Ascending aorta (tissue), 2 donors: ENCODE data around the gene EBP. TPM values are rescaled to one million over a fixed set of nuclear protein-coding genes. Genes with fewer than 3 reads are reported as not detected.

Source experiments
- DNase-seq, 2 donors: peaks; one replicate each; pipeline ENCODE4 v3.0.0-alpha.2; 2019; ENCODE audit warnings: low spot score in 2 of 2
- H3K27ac ChIP-seq, 2 donors: fragments of 200-600 bp; sonication (generic); one replicate each; pipeline ENCODE4 v1.5.1; 2016 to 2017; ENCODE audit warnings: mild to moderate bottlenecking in 1 of 2
- H3K27me3 ChIP-seq: fragments of 200-600 bp; sonication (generic); one replicate; pipeline ENCODE4 v1.5.1; 2017
- H3K36me3 ChIP-seq, 2 donors: fragments of 200-600 bp; sonication (generic); one replicate each; pipeline ENCODE4 v1.5.1; 2016
- H3K4me1 ChIP-seq, 2 donors: fragments of 200-600 bp; sonication (generic); one replicate each; pipeline ENCODE4 v1.5.1; 2016 to 2017; ENCODE audit warnings: mild to moderate bottlenecking in 1 of 2
- H3K4me3 ChIP-seq, 2 donors: fragments of 200-600 bp; sonication (generic); one replicate each; pipeline ENCODE4 v1.5.1; 2016 to 2017; ENCODE audit warnings: mild to moderate bottlenecking in 1 of 2
- H3K9me3 ChIP-seq, 2 donors: fragments of 200-600 bp; sonication (generic); one replicate each; pipeline ENCODE4 v1.5.1; 2016
- CTCF ChIP-seq, 3 experiments: fragments of 200-600 bp in 2 of 3; fragments of 450-650 bp in 1 of 3; sonication (generic) in 2 of 3; IDR thresholded peaks; one replicate each; pipeline ENCODE4 v1.5.1; 2016 to 2019; ENCODE audit warnings: antibody characterized with exemption in 3 of 3, mild to moderate bottlenecking in 1 of 3, moderate library complexity in 1 of 3
- intact Hi-C: fragments of 100-400 bp; cut with DNase I; formaldehyde crosslinking; loops from one replicate; pipeline ENCODE4 v1.15.1; 2023
- total RNA-seq: library from RNA; depleted of rRNA; stranded (reverse); fragments of >200 nt; gene quantifications from one replicate; pipeline ENCODE4 v1.1.0, GENCODE V29; 2016

The EBP gene
- total RNA-seq, 1 donor from 2014 or later = 76.2 TPM

GRCh38 chrX:48496660-48497059 is 24.9 kb upstream of the EBP start:
- no peaks in the 10 kb centered on the region for H3K9me3 ChIP-seq
- intact Hi-C loops = no loop called here
- DNase-seq = no peak
- no peaks in the 10 kb centered on the region for H3K36me3 ChIP-seq
- H3K4me1 ChIP-seq = no peaks in the 10 kb centered on the region
- no peak overlapping the region for H3K4me3 ChIP-seq
- no peaks in the 10 kb centered on the region for H3K27me3 ChIP-seq
- H3K27ac ChIP-seq = no peak overlapping the region
- TF ChIP-seq CTCF (IDR thresholded peaks at IDR 0.05) = no peak

GRCh38 chrX:48497871-48498270 is 23.7 kb upstream of the EBP start:
- TF ChIP-seq CTCF (IDR thresholded peaks at IDR 0.05) = no peak
- H3K4me1 ChIP-seq = no peaks in the 10 kb centered on the region
- H3K9me3 ChIP-seq = no peaks in the 10 kb centered on the region
- no peak for DNase-seq
- H3K36me3 ChIP-seq = no peaks in the 10 kb centered on the region
- intact Hi-C loops = no loop called here
- no peak overlapping the region for H3K4me3 ChIP-seq
- no peak overlapping the region for H3K27ac ChIP-seq
- H3K27me3 ChIP-seq = no peaks in the 10 kb centered on the region

- H3K27ac ChIP-seq = no peak overlapping the region
- H3K36me3 ChIP-seq = no peaks in the 10 kb centered on the region
- intact Hi-C loops = no loop called here
- no peak for TF ChIP-seq CTCF (IDR thresholded peaks at IDR 0.05)
- no peaks in the 10 kb centered on the region for H3K4me1 ChIP-seq
- H3K27me3 ChIP-seq = no peaks in the 10 kb centered on the region
- no peak overlapping the region for H3K4me3 ChIP-seq
- DNase-seq = no peak
- no peaks in the 10 kb centered on the region for H3K9me3 ChIP-seq
Measured at GRCh38 chrX:48498374-48498809, 23.2 kb upstream of the EBP start.

- no peaks in the 10 kb centered on the region for H3K4me1 ChIP-seq
- no peaks in the 10 kb centered on the region for H3K27me3 ChIP-seq
- H3K9me3 ChIP-seq = no peaks in the 10 kb centered on the region
- H3K27ac ChIP-seq = no peak overlapping the region
- H3K36me3 ChIP-seq = no peaks in the 10 kb centered on the region
- TF ChIP-seq CTCF (IDR thresholded peaks at IDR 0.05) = no peak
- H3K4me3 ChIP-seq = no peak overlapping the region
- intact Hi-C loops = no loop called here
- DNase-seq = no peak
Measured at GRCh38 chrX:48504261-48504660, 17.3 kb upstream of the EBP start.

GRCh38 chrX:48505481-48505880 is 16.1 kb upstream of the EBP start:
- Histone ChIP-seq H3K27me3 (no peaks in the 10 kb centered on the region), H3K4me1 (peaks cover 0 to 3% of the 10 kb centered on the region in 2 donors), H3K36me3 (no peaks in the 10 kb centered on the region), H3K4me3 (no peak overlapping the region), H3K27ac (no peak overlapping the region), H3K9me3 (no peaks in the 10 kb centered on the region)
- TF ChIP-seq CTCF (IDR thresholded peaks at IDR 0.05) = no peak
- DNase-seq = no peak
- intact Hi-C loops = no loop called here

- Histone ChIP-seq H3K27me3 (no peaks in the 10 kb centered on the region), H3K27ac (no peak overlapping the region), H3K36me3 (no peaks in the 10 kb centered on the region), H3K9me3 (no peaks in the 10 kb centered on the region), H3K4me1 (peaks cover 0 to 3% of the 10 kb centered on the region in 2 donors), H3K4me3 (no peak overlapping the region)
- intact Hi-C loops = no loop called here
- no peak for DNase-seq
- TF ChIP-seq CTCF (IDR thresholded peaks at IDR 0.05) = no peak
Measured at GRCh38 chrX:48507246-48507645, 14.4 kb upstream of the EBP start.
